ENCODE results near the gene CARM1.
"Not testable (repeated sequence)": the region's sequence is repeated elsewhere in the genome, so short reads cannot be mapped to it uniquely, and the experiment has no call there.

DNA sequence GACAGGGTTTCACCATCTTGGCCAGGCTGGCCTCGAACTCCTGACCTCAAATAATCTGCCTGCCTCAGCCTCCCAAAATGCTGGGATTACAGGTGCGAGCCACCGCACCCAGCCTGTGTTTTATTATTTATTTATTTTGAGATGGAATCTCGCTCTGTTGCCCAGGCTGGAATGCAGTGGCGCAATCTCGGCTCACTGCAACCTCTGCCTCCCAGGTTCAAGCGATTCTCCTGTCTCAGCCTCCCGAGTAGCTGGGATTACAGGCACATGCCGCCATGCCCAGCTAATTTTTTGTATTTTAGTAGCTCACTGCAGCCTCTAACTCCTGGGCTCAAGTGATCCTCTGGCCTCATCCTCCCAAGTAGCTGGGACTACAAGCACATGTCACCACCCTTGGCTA lies 6.3 kb downstream of the CARM1 start:
- TF ChIP-seq, protein P1, sequence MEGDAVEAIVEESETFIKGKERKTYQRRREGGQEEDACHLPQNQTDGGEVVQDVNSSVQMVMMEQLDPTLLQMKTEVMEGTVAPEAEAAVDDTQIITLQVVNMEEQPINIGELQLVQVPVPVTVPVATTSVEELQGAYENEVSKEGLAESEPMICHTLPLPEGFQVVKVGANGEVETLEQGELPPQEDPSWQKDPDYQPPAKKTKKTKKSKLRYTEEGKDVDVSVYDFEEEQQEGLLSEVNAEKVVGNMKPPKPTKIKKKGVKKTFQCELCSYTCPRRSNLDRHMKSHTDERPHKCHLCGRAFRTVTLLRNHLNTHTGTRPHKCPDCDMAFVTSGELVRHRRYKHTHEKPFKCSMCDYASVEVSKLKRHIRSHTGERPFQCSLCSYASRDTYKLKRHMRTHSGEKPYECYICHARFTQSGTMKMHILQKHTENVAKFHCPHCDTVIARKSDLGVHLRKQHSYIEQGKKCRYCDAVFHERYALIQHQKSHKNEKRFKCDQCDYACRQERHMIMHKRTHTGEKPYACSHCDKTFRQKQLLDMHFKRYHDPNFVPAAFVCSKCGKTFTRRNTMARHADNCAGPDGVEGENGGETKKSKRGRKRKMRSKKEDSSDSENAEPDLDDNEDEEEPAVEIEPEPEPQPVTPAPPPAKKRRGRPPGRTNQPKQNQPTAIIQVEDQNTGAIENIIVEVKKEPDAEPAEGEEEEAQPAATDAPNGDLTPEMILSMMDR (IDR thresholded peaks at IDR 0.05): not testable (repeated sequence)
- not testable (repeated sequence) for TF ChIP-seq POLR2A (IDR thresholded peaks at IDR 0.05)
